Memory B cell (primary cell): ENCODE data around the gene DDX1.
A peak's percentile ranks its signal among the peaks of the same experiment; 100 is the strongest.

Source experiments
- ATAC-seq: fragments of 150-1000 bp; cut with Tn5 transposase; 2 replicates; pipeline ENCODE4 v1.10.0; 2021; ENCODE audit warnings: low read depth, mild to moderate bottlenecking, moderate library complexity
- DNase-seq, 2 donors: peaks; one replicate each; pipeline ENCODE4 v3.0.0; 2022; ENCODE audit warnings: low spot score in 2 of 2
- H3K27ac Mint-ChIP-seq: one replicate; pipeline ENCODE4 v1.8.0; 2022; ENCODE audit warnings: mild to moderate bottlenecking, moderate library complexity, mixed read lengths
- H3K27me3 Mint-ChIP-seq: one replicate; pipeline ENCODE4 v1.8.0; 2022; ENCODE audit warnings: mixed read lengths
- H3K36me3 Mint-ChIP-seq: one replicate; pipeline ENCODE4 v1.8.0; 2022; ENCODE audit warnings: mild to moderate bottlenecking, mixed read lengths
- H3K4me1 Mint-ChIP-seq: one replicate; pipeline ENCODE4 v1.8.0; 2022; ENCODE audit warnings: mixed read lengths
- H3K4me3 Mint-ChIP-seq: one replicate; pipeline ENCODE4 v1.8.0; 2022; ENCODE audit warnings: mild to moderate bottlenecking, moderate library complexity, mixed read lengths
- H3K9me3 Mint-ChIP-seq: one replicate; pipeline ENCODE4 v1.8.0; 2022; ENCODE audit warnings: mixed read lengths

The DDX1 gene

DNA sequence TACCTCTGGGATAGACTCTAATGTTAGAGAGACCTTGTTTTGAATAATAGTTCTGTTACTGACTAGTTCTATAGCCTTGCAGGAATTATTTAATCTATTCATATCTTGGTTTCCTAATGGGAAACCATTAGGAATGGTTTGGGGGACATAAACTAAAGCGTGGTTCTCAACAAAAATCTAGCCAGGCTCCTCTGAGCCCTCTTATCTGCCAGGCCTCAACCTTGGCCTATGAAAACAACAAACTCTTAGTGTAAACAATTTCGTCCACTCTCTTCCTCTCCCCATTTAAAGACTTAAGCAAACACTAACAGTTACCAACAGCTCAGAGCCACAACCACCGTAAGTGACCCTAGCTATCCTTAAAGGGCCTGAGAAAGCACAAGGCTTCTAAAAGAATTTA lies 19.9 kb upstream of the DDX1 start:
- DNase-seq (no peak), ATAC-seq (no peak)
- H3K27ac Mint-ChIP-seq, result no peak overlapping the region
- no peak overlapping the region for H3K4me3 Mint-ChIP-seq
- no peaks in the 10 kb centered on the region for H3K36me3 Mint-ChIP-seq
- no peaks in the 10 kb centered on the region for H3K27me3 Mint-ChIP-seq
- H3K4me1 Mint-ChIP-seq, result no peaks in the 10 kb centered on the region
- no peaks in the 10 kb centered on the region for H3K9me3 Mint-ChIP-seq

DNA sequence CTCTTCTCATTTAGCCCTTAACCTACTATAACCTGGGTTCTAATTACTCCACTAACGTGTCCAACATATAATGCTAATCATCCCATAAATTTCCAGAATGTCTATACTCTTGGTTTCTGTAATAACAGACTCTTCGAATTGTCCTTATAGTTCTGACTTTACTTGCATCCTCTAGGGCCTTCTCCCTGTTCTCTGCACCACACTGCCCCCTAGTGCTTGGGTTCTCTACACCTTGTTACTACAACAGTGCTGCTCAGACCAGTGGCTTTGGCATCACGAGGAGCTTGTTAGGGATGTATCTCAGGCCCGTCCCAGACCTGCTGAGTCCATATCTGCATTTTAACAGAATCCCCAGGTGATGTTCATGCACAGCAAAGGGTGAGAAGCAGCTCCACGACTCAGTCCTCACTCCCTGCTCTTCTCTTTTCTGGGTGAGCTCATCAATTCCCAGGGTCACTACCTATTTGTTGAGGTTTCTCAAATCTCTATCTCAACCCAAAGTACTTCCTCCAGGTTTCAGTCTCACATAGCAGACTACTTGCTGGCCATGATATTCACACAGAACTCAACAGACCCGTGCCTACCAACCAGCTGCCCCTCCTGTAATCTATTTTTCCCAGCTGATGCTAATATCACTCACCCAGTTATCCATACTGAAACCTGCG lies 14.5 kb upstream of the DDX1 start:
- H3K4me1 Mint-ChIP-seq, result peaks cover under 1% of the 10 kb centered on the region
- no peak overlapping the region for H3K27ac Mint-ChIP-seq
- H3K9me3 Mint-ChIP-seq, result no peaks in the 10 kb centered on the region
- H3K4me3 Mint-ChIP-seq, result no peak overlapping the region
- ATAC-seq (peak; percentile 99), DNase-seq (peak; percentile 82 to 87)
- H3K36me3 Mint-ChIP-seq, result no peaks in the 10 kb centered on the region
- no peaks in the 10 kb centered on the region for H3K27me3 Mint-ChIP-seq

DNA sequence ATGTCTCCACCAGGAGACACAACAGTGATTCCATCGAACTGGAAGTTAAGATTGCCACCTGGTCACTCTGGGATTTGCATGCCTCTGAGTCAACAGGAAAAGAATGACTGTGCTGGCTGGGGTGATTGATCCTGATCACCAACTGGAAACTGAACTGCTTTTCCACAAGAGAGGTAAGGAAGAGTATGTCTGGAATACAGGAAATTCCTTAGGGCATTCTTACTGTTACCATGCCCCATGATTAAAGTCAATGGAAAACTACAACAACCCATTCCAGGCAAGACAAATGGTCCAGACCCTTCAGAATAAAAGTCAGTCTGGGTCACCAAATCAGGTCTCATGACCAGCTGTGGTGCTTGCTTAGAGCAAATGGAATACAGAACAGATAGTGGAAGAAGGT lies 12.0 kb upstream of the DDX1 start:
- Mint-ChIP-seq H3K36me3 (no peaks in the 10 kb centered on the region), H3K4me1 (peaks cover 10% of the 10 kb centered on the region), H3K27ac (no peak overlapping the region), H3K4me3 (no peak overlapping the region), H3K27me3 (no peaks in the 10 kb centered on the region), H3K9me3 (no peaks in the 10 kb centered on the region)
- DNase-seq (no peak), ATAC-seq (no peak)

DNA sequence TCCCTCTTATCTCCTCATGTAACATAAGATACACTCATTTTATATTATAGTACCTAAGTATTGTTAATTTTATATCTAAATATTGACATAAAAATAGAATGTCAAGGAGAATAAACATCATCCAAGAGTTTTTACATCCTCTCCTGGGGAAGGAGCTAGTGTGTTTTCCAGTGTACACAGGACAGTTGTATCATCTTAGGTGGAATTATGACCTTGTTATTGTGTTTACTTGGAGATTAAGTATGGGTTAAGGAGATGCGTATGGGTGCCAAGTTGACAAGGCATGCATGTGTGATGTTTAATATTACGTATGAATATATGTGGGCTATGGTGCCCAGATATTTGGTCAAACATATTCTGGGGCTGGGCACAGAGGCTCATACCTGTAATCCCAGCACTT lies 11.2 kb upstream of the DDX1 start:
- ATAC-seq (no peak), DNase-seq (no peak)
- H3K27me3 Mint-ChIP-seq, result no peaks in the 10 kb centered on the region
- no peak overlapping the region for H3K27ac Mint-ChIP-seq
- H3K4me3 Mint-ChIP-seq, result no peak overlapping the region
- H3K4me1 Mint-ChIP-seq, result peaks cover 10% of the 10 kb centered on the region
- no peaks in the 10 kb centered on the region for H3K36me3 Mint-ChIP-seq
- no peaks in the 10 kb centered on the region for H3K9me3 Mint-ChIP-seq

DNA sequence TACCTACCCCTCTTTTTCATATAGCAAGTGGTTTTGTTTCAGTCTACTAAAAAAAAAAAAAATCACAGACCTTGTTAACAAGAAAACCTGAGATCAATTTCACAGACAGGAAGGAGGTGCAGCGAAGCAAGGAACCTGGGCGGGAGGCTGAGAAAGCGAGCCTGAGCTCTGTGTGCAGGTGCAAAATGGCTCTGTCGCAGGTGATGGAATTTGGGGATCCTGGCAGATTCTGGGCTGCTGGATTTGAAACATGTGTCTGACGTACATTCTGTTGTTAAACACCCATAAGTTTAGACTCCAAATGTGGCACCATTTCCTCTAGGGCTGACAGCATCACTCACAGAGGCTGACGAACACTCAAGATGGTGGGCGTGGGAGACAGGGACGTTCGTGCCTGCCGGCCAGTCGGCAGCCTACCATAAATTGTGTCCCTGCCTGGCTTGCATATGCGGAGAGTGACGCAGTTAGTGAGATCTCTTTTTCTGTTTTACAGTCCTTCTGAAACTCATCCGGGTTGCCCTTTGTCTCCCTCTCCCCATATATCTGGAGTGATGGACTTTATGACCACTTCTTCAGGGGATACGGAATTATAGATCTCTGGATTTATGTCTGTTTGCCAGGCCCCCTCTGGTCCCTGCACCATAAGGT lies 8.8 kb upstream of the DDX1 start:
- Mint-ChIP-seq H3K9me3 (no peaks in the 10 kb centered on the region), H3K4me1 (peaks cover 10% of the 10 kb centered on the region), H3K27ac (peak overlapping the region; percentile 67), H3K36me3 (no peaks in the 10 kb centered on the region), H3K4me3 (peak overlapping the region; percentile 72), H3K27me3 (no peaks in the 10 kb centered on the region)
- peak; percentile 86 for ATAC-seq
- DNase-seq, result no peak

DNA sequence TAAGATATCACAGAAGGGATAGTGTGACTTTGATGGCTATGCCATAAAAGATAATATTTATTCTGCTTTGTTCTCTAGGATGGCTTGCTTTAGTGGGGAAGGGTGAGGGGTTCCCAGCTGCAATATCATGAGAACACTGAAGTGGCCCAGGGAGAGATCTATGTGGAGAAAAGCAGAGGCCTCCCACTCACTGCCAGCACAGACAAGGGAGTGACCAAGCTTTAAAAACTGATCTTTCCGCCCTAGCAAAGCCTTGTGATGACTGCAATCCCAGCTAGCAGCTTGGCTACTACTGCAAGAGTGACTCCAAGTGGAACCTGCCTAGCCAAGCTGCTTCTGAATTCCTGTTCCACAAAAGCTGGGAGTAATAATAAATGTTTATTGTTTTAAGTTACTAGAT lies 7.8 kb upstream of the DDX1 start:
- ATAC-seq, result no peak
- no peak overlapping the region for H3K4me3 Mint-ChIP-seq
- no peaks in the 10 kb centered on the region for H3K36me3 Mint-ChIP-seq
- H3K27ac Mint-ChIP-seq, result no peak overlapping the region
- H3K9me3 Mint-ChIP-seq, result no peaks in the 10 kb centered on the region
- peaks cover 10% of the 10 kb centered on the region for H3K4me1 Mint-ChIP-seq
- no peak for DNase-seq
- H3K27me3 Mint-ChIP-seq, result no peaks in the 10 kb centered on the region

DNA sequence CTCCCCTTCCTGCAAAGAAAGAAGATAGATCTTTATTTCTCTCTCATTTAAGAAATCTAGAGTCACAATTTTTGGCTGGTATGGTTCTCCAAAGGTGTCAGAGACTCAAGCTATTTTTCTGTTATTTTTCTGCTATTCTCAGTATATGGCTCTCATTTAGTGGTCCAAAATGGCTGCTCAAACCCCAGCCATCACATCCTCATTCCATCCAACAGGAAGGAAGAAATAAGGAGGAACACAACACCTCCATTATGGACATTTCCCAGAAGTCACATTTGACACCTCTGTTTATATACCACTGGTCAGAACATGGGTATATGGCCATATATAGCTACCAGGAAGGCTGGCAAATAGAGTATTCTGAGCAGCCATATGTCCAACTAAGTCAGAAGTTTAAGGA lies 7.4 kb upstream of the DDX1 start:
- H3K4me1 Mint-ChIP-seq, result peaks cover 10% of the 10 kb centered on the region
- no peaks in the 10 kb centered on the region for H3K9me3 Mint-ChIP-seq
- DNase-seq (no peak), ATAC-seq (no peak)
- H3K27me3 Mint-ChIP-seq, result no peaks in the 10 kb centered on the region
- no peaks in the 10 kb centered on the region for H3K36me3 Mint-ChIP-seq
- no peak overlapping the region for H3K27ac Mint-ChIP-seq
- H3K4me3 Mint-ChIP-seq, result no peak overlapping the region

DNA sequence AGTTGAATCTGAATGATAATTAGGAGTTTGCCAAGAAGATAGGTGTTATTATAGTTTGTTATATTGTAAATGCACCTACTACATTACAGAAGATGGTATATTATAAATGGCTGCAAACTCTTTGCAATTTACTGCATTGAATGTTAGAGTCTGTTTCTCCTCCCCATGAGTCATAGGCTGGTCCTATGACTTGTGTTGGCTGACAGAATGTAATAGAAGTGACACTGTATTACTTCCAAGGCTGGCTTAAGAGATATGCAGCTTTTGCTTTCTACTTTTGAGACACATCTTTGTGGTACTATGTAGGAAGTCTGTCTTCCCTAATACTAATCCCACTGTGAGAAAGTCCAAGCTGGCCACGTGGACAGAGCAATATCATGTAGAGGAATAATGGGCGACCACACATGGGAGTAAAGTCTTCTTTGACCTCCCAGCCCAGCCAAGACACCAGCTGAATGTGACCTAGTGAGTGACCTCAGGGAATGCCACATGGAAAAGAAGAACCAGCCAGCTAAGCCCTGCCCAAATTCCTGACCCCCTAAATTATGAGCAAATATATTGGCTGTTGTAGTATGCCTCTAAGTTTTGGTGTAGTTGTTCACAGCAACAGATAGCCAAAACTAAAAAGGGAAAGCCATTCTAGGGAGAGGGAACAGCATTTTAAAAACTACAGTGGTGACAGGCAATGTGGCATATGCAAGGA lies 6.8 kb upstream of the DDX1 start:
- H3K27ac Mint-ChIP-seq, result no peak overlapping the region
- H3K36me3 Mint-ChIP-seq, result no peaks in the 10 kb centered on the region
- no peaks in the 10 kb centered on the region for H3K9me3 Mint-ChIP-seq
- ATAC-seq, result no peak
- DNase-seq, result no peak
- peaks cover 10% of the 10 kb centered on the region for H3K4me1 Mint-ChIP-seq
- no peak overlapping the region for H3K4me3 Mint-ChIP-seq
- no peaks in the 10 kb centered on the region for H3K27me3 Mint-ChIP-seq

DNA sequence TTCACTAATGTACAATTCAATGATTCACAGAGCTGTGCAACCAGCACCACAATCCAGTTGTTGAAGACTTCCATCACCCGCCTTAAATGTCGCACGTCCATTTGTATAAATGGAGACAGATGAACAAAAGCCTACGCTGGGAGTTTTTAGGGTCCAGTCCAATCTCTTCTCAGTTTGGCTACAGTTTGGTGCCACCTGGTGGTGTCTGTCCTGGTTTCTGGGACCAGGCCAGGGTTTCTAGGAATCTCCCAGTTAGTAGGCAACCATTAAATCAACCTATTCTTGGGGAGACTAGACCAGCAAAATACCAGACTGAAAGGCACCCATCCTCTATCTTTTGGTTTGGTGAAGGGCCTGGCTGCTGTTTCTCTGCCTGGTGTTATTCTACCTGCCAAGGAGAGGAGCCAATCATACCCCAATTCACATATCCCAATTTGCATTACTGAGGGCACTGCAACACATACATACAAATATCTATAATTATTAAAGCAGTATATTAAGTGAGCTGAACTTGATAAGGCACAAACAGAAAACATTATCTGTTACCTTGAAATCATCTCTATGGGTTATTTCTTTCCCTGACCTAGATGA lies 3.2 kb upstream of the DDX1 start:
- peak; percentile 13 to 16 for DNase-seq
- H3K4me1 Mint-ChIP-seq, result peaks cover 12% of the 10 kb centered on the region
- H3K36me3 Mint-ChIP-seq, result peaks cover 2% of the 10 kb centered on the region
- H3K27me3 Mint-ChIP-seq, result no peaks in the 10 kb centered on the region
- H3K4me3 Mint-ChIP-seq, result no peak overlapping the region
- no peak for ATAC-seq
- H3K9me3 Mint-ChIP-seq, result no peaks in the 10 kb centered on the region
- H3K27ac Mint-ChIP-seq, result no peak overlapping the region

DNA sequence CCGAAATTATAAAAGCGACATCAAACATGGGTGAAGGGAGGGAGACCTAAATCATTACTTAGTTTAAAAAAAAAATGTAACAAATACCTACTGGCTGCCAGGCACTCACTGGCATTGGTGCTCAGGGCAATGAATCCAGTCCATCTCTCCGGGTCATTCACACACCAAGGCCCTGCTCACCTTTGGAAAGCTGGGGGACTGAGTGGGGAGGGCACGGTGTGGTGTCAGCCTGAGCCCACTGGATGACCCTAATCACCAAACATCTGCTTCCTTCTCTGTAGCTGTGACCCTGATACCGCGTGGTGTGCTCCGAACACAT lies 336 bp upstream of the DDX1 start:
- H3K27ac Mint-ChIP-seq, result peak overlapping the region; percentile 98
- H3K4me1 Mint-ChIP-seq, result peaks cover 23% of the 10 kb centered on the region
- no peaks in the 10 kb centered on the region for H3K27me3 Mint-ChIP-seq
- H3K4me3 Mint-ChIP-seq, result peak overlapping the region; percentile 96
- H3K36me3 Mint-ChIP-seq, result peaks cover 14% of the 10 kb centered on the region
- no peak for DNase-seq
- no peak for ATAC-seq
- no peaks in the 10 kb centered on the region for H3K9me3 Mint-ChIP-seq

DNA sequence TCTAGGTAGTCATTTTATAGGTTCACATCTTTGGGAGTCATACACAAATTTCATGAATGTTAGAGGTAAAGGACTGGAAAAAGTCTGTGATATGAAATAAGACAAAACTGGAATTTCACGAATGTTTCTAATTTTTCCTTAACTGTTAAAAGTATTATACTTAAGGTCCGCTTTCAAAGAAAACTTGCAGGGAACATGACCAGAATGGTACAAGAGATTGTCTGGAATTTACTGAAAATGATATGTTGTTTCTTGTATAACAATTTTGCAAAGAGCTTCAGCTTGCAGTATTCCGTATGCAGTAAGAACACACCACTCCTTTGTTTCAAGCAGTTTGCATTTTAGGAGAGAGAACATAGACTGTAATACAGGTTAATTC lies 1.6 kb downstream of the DDX1 start:
- Mint-ChIP-seq H3K4me3 (peak overlapping the region; percentile 96), H3K4me1 (peaks cover 24% of the 10 kb centered on the region), H3K36me3 (peaks cover 21% of the 10 kb centered on the region), H3K27me3 (no peaks in the 10 kb centered on the region), H3K27ac (peak overlapping the region; percentile 98), H3K9me3 (no peaks in the 10 kb centered on the region)
- ATAC-seq, result no peak
- no peak for DNase-seq

DNA sequence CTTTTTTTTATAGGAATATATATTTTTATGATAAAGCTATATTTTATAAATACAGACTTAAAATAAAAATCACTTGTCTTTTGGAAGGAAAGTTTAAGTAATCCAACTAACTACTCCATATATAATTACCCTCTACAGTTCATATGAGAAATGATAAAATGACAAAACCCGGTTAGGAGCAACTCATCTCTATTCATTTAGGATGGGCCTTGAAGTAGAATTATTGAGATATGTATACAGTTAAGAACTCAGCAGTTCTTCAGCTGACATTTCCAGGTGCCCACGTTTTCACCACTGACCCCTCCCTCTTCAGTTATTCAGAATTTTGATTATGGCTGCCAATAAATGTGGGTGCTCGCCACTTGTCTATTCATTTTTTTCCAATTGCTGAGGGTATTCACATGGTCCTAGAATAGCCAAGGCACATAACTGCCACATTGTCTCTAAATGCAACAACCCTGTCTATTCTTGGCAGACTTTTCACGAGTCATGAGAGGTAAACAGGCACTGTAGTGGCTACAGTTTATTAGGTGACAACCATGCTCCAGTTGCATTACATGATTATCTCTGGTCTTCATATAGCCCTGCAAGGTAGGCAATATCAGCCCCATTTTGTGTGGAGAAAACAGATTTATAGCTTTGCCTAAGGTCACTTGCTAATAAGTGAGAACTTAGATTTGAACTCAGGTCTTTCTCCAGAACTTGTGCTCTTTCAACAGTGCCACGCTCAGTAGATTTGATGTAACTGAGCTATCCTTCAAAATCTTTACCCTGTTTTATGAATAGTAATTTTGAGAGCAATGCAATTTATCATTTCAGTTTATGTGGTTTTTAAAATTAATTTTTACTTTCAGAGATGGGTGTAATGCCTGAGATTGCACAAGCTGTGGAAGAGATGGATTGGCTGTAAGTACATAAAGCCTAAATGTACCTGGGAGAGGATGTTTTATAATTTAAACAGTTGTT lies 2.9 kb downstream of the DDX1 start:
- H3K4me1 Mint-ChIP-seq, result peaks cover 24% of the 10 kb centered on the region
- H3K4me3 Mint-ChIP-seq, result no peak overlapping the region
- ATAC-seq (no peak), DNase-seq (no peak)
- H3K9me3 Mint-ChIP-seq, result no peaks in the 10 kb centered on the region
- H3K27ac Mint-ChIP-seq, result no peak overlapping the region
- peaks cover 23% of the 10 kb centered on the region for H3K36me3 Mint-ChIP-seq
- no peaks in the 10 kb centered on the region for H3K27me3 Mint-ChIP-seq

DNA sequence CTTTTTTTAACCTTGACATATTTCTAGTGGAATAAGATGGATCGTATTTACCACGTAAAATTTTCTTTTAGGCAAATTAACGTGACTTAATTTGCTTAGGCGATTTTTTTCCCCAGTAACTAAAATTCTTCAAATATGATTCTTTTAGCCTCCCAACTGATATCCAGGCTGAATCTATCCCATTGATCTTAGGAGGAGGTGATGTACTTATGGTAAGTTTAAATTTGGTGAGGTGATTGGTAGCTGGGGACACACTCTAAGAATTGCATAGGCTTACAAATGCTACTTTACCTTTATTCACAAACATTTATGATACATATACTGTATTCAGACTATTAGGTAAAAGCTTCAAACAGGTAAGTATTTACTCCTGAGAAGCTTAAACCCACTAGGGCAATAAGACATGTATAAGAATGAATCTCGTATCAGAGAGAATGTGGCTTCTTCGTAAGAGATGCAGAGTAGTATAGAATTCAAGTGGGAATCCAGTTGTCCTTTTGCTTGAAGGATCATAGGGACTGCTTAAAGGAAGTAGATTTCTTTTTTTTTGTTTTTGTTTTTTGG lies 3.8 kb downstream of the DDX1 start:
- Mint-ChIP-seq H3K27ac (no peak overlapping the region), H3K9me3 (no peaks in the 10 kb centered on the region), H3K27me3 (no peaks in the 10 kb centered on the region), H3K4me1 (peaks cover 24% of the 10 kb centered on the region), H3K4me3 (no peak overlapping the region), H3K36me3 (peaks cover 24% of the 10 kb centered on the region)
- ATAC-seq (no peak), DNase-seq (no peak)
